ENCODE data around the gene BRSK2. TPM values are rescaled to one million over a fixed set of nuclear protein-coding genes. Genes with fewer than 3 reads are reported as not detected.

Gene BRSK2
- total RNA-seq, 1 donor from 2014 or later = 1.0 TPM

DNA sequence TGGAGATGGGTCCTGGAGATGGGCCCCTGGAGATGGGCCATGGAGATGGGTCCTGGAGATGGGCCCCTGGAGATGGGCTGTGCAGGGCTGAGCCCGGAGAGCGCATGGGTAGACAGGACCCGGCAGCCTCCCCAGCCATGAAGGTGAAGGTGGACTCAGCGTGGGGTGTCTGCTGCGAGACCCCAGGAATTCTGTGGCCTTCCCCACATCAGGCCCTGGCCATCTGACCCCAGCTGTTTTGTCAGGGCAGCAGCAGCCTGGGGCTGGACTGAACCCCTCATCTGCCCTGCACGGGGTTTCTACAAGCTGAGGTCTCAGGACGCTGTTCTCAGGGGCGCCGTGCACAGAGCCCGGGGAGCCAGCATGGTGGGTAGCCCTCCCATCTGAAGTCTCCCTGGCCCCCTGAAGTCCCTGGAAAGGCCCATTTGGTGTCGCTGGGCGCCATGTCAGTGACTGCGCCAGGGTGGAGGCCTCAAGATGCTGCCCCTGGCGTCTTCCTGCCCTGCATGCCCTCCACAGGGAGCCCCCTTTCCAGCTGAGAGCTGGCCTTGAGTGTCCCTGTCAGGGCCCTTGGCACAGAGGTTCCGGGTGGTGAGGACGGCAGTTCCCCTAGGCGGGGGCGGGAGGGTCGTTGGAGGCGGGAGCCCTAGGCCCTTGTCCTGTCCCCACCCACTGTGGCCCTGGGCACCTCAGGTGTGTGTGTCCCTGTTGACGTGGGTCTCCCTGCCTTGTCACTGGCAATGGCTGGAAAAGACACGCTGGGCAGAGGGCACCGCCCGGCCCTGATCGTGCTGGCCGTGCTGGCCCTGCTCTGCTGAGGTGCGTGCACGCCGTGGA lies 5.4 kb downstream of the BRSK2 start:
- Histone ChIP-seq H3K4me1 (ENCODE audit: control insufficient read depth in 3 of 3, insufficient read depth in 3 of 3, low read length in 3 of 3) (no peaks in the 10 kb centered on the region), H3K9me3 (ENCODE audit: control insufficient read depth in 3 of 3, low read length in 3 of 3) (no peaks in the 10 kb centered on the region), H3K27ac (ENCODE audit: low read depth, low read length) (no peak overlapping the region), H3K9ac (ENCODE audit: low read depth in 1 of 3, low read length in 3 of 3) (no peak overlapping the region), H3K27me3 (ENCODE audit: control insufficient read depth in 3 of 3, insufficient read depth in 3 of 3, low read length in 3 of 3) (peaks cover 33 to 63% (median 53%) of the 10 kb centered on the region in 3 donors), H3K36me3 (ENCODE audit: control insufficient read depth in 3 of 3, insufficient read depth in 3 of 3, low read length in 3 of 3) (no peaks in the 10 kb centered on the region), H3K4me3 (ENCODE audit: low read length in 3 of 3) (no peak overlapping the region)

- no peak overlapping the region for H3K9ac ChIP-seq (ENCODE audit: low read depth in 1 of 3, low read length in 3 of 3)
- peaks cover 37 to 59% (median 51%) of the 10 kb centered on the region in 3 donors for H3K27me3 ChIP-seq (ENCODE audit: control insufficient read depth in 3 of 3, insufficient read depth in 3 of 3, low read length in 3 of 3)
- no peaks in the 10 kb centered on the region for H3K4me1 ChIP-seq (ENCODE audit: control insufficient read depth in 3 of 3, insufficient read depth in 3 of 3, low read length in 3 of 3)
- H3K36me3 ChIP-seq (ENCODE audit: control insufficient read depth in 3 of 3, insufficient read depth in 3 of 3, low read length in 3 of 3) = no peaks in the 10 kb centered on the region
- H3K9me3 ChIP-seq (ENCODE audit: control insufficient read depth in 3 of 3, low read length in 3 of 3) = no peaks in the 10 kb centered on the region
- H3K27ac ChIP-seq (ENCODE audit: low read depth, low read length) = no peak overlapping the region
- H3K4me3 ChIP-seq (ENCODE audit: low read length in 3 of 3) = no peak overlapping the region
Observed at GRCh38 chr11:1395773-1396374, 6.1 kb downstream of the BRSK2 start.

GRCh38 chr11:1396375-1396841 lies 6.7 kb downstream of the BRSK2 start:
- H3K27me3 ChIP-seq (ENCODE audit: control insufficient read depth in 3 of 3, insufficient read depth in 3 of 3, low read length in 3 of 3) = peaks cover 37 to 57% (median 46%) of the 10 kb centered on the region in 3 donors
- H3K27ac ChIP-seq (ENCODE audit: low read depth, low read length) = no peak overlapping the region
- no peaks in the 10 kb centered on the region for H3K36me3 ChIP-seq (ENCODE audit: control insufficient read depth in 3 of 3, insufficient read depth in 3 of 3, low read length in 3 of 3)

GRCh38 chr11:1397146-1397861 lies 7.6 kb downstream of the BRSK2 start:
- Histone ChIP-seq H3K9me3 (ENCODE audit: control insufficient read depth in 3 of 3, low read length in 3 of 3) (no peaks in the 10 kb centered on the region), H3K4me3 (ENCODE audit: low read length in 3 of 3) (no peak overlapping the region), H3K9ac (ENCODE audit: low read depth in 1 of 3, low read length in 3 of 3) (no peak overlapping the region), H3K4me1 (ENCODE audit: control insufficient read depth in 3 of 3, insufficient read depth in 3 of 3, low read length in 3 of 3) (no peaks in the 10 kb centered on the region), H3K27ac (ENCODE audit: low read depth, low read length) (no peak overlapping the region), H3K27me3 (ENCODE audit: control insufficient read depth in 3 of 3, insufficient read depth in 3 of 3, low read length in 3 of 3) (peaks cover 36 to 49% (median 37%) of the 10 kb centered on the region in 3 donors), H3K36me3 (ENCODE audit: control insufficient read depth in 3 of 3, insufficient read depth in 3 of 3, low read length in 3 of 3) (no peaks in the 10 kb centered on the region)

More at GRCh38 chr11:1396375-1396841, 6.7 kb downstream of the BRSK2 start:
- Histone ChIP-seq H3K4me1 (ENCODE audit: control insufficient read depth in 3 of 3, insufficient read depth in 3 of 3, low read length in 3 of 3) (no peaks in the 10 kb centered on the region), H3K9me3 (ENCODE audit: control insufficient read depth in 3 of 3, low read length in 3 of 3) (no peaks in the 10 kb centered on the region), H3K4me3 (ENCODE audit: low read length in 3 of 3) (no peak overlapping the region), H3K9ac (ENCODE audit: low read depth in 1 of 3, low read length in 3 of 3) (no peak overlapping the region)

GRCh38 chr11:1397862-1398527 lies 8.3 kb downstream of the BRSK2 start:
- H3K4me1 ChIP-seq (ENCODE audit: control insufficient read depth in 3 of 3, insufficient read depth in 3 of 3, low read length in 3 of 3) = no peaks in the 10 kb centered on the region
- no peak overlapping the region for H3K9ac ChIP-seq (ENCODE audit: low read depth in 1 of 3, low read length in 3 of 3)
- peaks cover 30 to 48% (median 34%) of the 10 kb centered on the region in 3 donors for H3K27me3 ChIP-seq (ENCODE audit: control insufficient read depth in 3 of 3, insufficient read depth in 3 of 3, low read length in 3 of 3)
- no peak overlapping the region for H3K4me3 ChIP-seq (ENCODE audit: low read length in 3 of 3)
- H3K9me3 ChIP-seq (ENCODE audit: control insufficient read depth in 3 of 3, low read length in 3 of 3) = no peaks in the 10 kb centered on the region
- no peaks in the 10 kb centered on the region for H3K36me3 ChIP-seq (ENCODE audit: control insufficient read depth in 3 of 3, insufficient read depth in 3 of 3, low read length in 3 of 3)
- H3K27ac ChIP-seq (ENCODE audit: low read depth, low read length) = no peak overlapping the region

DNA sequence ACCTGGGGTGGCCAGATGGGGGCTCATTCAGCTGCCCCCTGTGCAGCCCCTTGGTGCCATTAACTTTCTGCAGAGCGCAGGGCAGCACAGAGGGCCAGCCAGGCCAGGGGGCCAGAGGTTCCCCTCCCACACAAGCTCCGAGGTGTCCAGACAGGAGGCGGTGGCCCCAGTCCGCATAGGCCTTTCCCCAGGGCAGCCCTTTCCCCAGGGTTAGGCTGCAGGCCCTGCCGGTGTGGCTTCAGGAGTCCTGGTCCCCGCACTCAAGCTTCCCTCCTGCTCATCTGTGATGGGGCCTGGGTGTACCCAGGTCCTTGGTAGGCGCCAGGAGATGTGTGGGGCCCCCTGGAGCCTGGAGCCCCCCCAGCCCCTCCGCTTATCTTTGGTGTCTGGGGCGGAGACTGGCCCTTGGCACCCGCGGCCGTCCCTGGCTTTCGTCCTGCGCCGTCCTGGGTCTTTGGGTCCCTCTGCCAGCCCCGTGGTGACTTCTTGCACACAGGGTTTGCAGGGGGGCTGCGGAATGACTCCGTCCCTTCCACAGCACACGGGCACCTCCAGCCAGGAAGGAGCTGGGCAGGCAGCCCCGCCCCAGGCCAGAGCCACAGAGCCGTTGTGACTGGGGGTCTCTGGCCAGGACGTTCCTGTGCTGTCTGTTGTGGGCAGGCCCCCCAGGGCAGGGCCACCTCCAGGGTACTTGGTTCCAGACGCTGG lies 8.9 kb downstream of the BRSK2 start:
- Histone ChIP-seq H3K4me3 (ENCODE audit: low read length in 3 of 3) (no peak overlapping the region), H3K9ac (ENCODE audit: low read depth in 1 of 3, low read length in 3 of 3) (no peak overlapping the region), H3K27me3 (ENCODE audit: control insufficient read depth in 3 of 3, insufficient read depth in 3 of 3, low read length in 3 of 3) (peaks cover 23 to 48% (median 34%) of the 10 kb centered on the region in 3 donors)

GRCh38 chr11:1399386-1400316 lies 9.9 kb downstream of the BRSK2 start:
- Histone ChIP-seq H3K9ac (ENCODE audit: low read depth in 1 of 3, low read length in 3 of 3) (no peak overlapping the region), H3K9me3 (ENCODE audit: control insufficient read depth in 3 of 3, low read length in 3 of 3) (no peaks in the 10 kb centered on the region), H3K4me3 (ENCODE audit: low read length in 3 of 3) (no peak overlapping the region), H3K27ac (ENCODE audit: low read depth, low read length) (no peak overlapping the region), H3K4me1 (ENCODE audit: control insufficient read depth in 3 of 3, insufficient read depth in 3 of 3, low read length in 3 of 3) (no peaks in the 10 kb centered on the region), H3K27me3 (ENCODE audit: control insufficient read depth in 3 of 3, insufficient read depth in 3 of 3, low read length in 3 of 3) (peaks cover 23 to 58% (median 41%) of the 10 kb centered on the region in 3 donors), H3K36me3 (ENCODE audit: control insufficient read depth in 3 of 3, insufficient read depth in 3 of 3, low read length in 3 of 3) (no peaks in the 10 kb centered on the region)

More for the DNA sequence above, 8.9 kb downstream of the BRSK2 start:
- Histone ChIP-seq H3K4me1 (ENCODE audit: control insufficient read depth in 3 of 3, insufficient read depth in 3 of 3, low read length in 3 of 3) (no peaks in the 10 kb centered on the region), H3K36me3 (ENCODE audit: control insufficient read depth in 3 of 3, insufficient read depth in 3 of 3, low read length in 3 of 3) (no peaks in the 10 kb centered on the region), H3K9me3 (ENCODE audit: control insufficient read depth in 3 of 3, low read length in 3 of 3) (no peaks in the 10 kb centered on the region), H3K27ac (ENCODE audit: low read depth, low read length) (no peak overlapping the region)

DNA sequence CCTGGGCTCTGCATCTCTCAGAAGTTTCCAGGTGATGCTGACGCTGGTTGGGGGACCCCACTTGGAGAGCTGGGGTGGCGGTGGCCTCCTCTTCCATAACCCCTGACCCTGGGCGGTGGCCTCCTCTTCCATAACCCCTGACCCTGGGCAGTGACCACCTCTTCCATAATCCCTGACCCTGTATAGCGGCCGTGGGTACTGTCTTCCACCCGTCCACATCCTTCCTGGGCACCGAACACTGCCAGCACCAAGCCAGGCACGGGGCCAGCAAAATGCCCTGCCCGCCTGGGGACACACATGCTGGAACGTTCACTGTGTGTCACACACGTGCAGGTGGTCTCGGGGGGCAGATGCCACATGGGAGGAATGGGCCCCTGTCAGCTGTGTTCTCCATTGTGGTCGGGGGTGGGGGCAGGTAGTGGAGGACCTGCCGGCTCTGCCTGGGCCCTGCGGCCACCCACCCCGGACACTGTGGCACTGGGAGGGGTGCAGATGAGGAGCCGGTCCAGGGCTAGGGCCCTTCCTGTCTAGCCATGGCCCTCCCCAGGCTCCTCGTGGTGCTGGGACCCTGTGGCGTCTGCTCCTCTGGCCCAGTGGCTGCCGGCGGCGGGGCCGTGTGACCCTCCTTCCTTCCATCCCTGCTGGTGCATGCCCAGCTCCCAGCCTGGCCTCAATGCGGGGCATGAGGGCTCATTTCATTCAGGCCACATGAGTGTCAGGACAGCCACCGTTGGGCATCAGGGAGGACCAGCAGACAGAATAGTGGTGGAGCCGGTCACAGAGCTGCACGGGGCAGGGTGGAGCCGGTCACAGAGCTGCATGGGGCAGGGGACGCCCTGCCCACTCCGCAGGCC lies 10.8 kb downstream of the BRSK2 start:
- H3K9me3 ChIP-seq (ENCODE audit: control insufficient read depth in 3 of 3, low read length in 3 of 3) = no peaks in the 10 kb centered on the region
- peaks cover 29 to 62% (median 41%) of the 10 kb centered on the region in 3 donors for H3K27me3 ChIP-seq (ENCODE audit: control insufficient read depth in 3 of 3, insufficient read depth in 3 of 3, low read length in 3 of 3)

More for the DNA sequence above, 10.8 kb downstream of the BRSK2 start:
- no peak overlapping the region for H3K4me3 ChIP-seq (ENCODE audit: low read length in 3 of 3)
- H3K9ac ChIP-seq (ENCODE audit: low read depth in 1 of 3, low read length in 3 of 3) = no peak overlapping the region
- H3K36me3 ChIP-seq (ENCODE audit: control insufficient read depth in 3 of 3, insufficient read depth in 3 of 3, low read length in 3 of 3) = no peaks in the 10 kb centered on the region
- H3K4me1 ChIP-seq (ENCODE audit: control insufficient read depth in 3 of 3, insufficient read depth in 3 of 3, low read length in 3 of 3) = no peaks in the 10 kb centered on the region
- no peak overlapping the region for H3K27ac ChIP-seq (ENCODE audit: low read depth, low read length)

Data from skeletal muscle tissue (tissue), 4 donors.